GM23338 (cell line): ENCODE measurements around the gene PLEKHA8. TPM values are rescaled to one million over a fixed set of nuclear protein-coding genes. Genes with fewer than 3 reads are reported as not detected.

ENCODE experiments used
- ATAC-seq: fragments of 200-7000 bp; cut with Tn5 transposase; 3 replicates; pipeline ENCODE4 v1.9.1; 2020
- DNase-seq: peaks from one replicate; pipeline ENCODE4 v3.0.0-alpha.2; 2015; ENCODE audit warnings: low spot score
- H2AFZ ChIP-seq: fragments of 200-600 bp; sonication (generic); 2 replicates; pipeline ENCODE4 v1.8.0; 2016; ENCODE audit warnings: antibody characterized with exemption, mild to moderate bottlenecking, moderate library complexity
- H3F3A ChIP-seq: fragments of 200-600 bp; sonication (generic); replicated peaks from 2 replicates; pipeline ENCODE4 v1.8.0; 2017; ENCODE audit warnings: antibody characterized with exemption, mixed run types, low read depth
- H3K27ac ChIP-seq: fragments of 200-600 bp; sonication (generic); 2 replicates; pipeline ENCODE4 v1.6.1; 2016; ENCODE audit warnings: low read depth
- H3K27me3 ChIP-seq: fragments of 200-600 bp; sonication (generic); 2 replicates; pipeline ENCODE4 v1.8.0; 2016; ENCODE audit warnings: mild to moderate bottlenecking, mixed run types, moderate library complexity; ENCODE audit not compliant: insufficient read depth
- H3K36me3 ChIP-seq: fragments of 200-600 bp; sonication (generic); 2 replicates; pipeline ENCODE4 v1.8.0; 2016; ENCODE audit warnings: mild to moderate bottlenecking; ENCODE audit not compliant: insufficient read depth
- H3K4me1 ChIP-seq: fragments of 200-600 bp; sonication (generic); 2 replicates; pipeline ENCODE4 v1.8.0; 2016; ENCODE audit warnings: mild to moderate bottlenecking, moderate library complexity; ENCODE audit not compliant: insufficient read depth
- H3K4me2 ChIP-seq: fragments of 200-600 bp; sonication (generic); 2 replicates; pipeline ENCODE4 v1.7.1; 2017; ENCODE audit warnings: mixed run types
- H3K4me3 ChIP-seq: fragments of 200-600 bp; sonication (generic); 2 replicates; pipeline ENCODE4 v1.6.1; 2016; ENCODE audit warnings: mixed run types
- H3K79me2 ChIP-seq: fragments of 200-600 bp; sonication (generic); replicated peaks from 2 replicates; pipeline ENCODE4 v1.8.0; 2017; ENCODE audit warnings: mild to moderate bottlenecking; ENCODE audit not compliant: insufficient read depth
- H3K9me2 ChIP-seq: fragments of 200-600 bp; sonication (generic); 2 replicates; pipeline ENCODE4 v1.8.0; 2017; ENCODE audit not compliant: insufficient read depth
- H4K20me1 ChIP-seq: fragments of 200-600 bp; sonication (generic); replicated peaks from 2 replicates; pipeline ENCODE4 v1.8.0; 2017; ENCODE audit warnings: mild to moderate bottlenecking; ENCODE audit not compliant: insufficient read depth
- H3K27ac Mint-ChIP-seq: 2 replicates; pipeline ENCODE4 v1.8.0; 2020; ENCODE audit warnings: inconsistent platforms, mild to moderate bottlenecking, moderate library complexity, mixed read lengths
- H3K27me3 Mint-ChIP-seq: 3 replicates; pipeline ENCODE4 v1.8.0; 2022; ENCODE audit warnings: low read depth, mild to moderate bottlenecking, moderate library complexity, mixed read lengths, inconsistent platforms; ENCODE audit not compliant: insufficient read depth, poor library complexity
- H3K36me3 Mint-ChIP-seq: 3 replicates; pipeline ENCODE4 v1.8.0; 2021; ENCODE audit warnings: low read depth, mild to moderate bottlenecking, inconsistent platforms, moderate library complexity, mixed read lengths
- H3K4me1 Mint-ChIP-seq: 3 replicates; pipeline ENCODE4 v1.8.0; 2020; ENCODE audit warnings: mild to moderate bottlenecking, inconsistent platforms, mixed read lengths
- H3K4me3 Mint-ChIP-seq: 3 replicates; pipeline ENCODE4 v1.8.0; 2021; ENCODE audit warnings: moderate library complexity, mild to moderate bottlenecking, inconsistent platforms, mixed read lengths
- H3K9me3 Mint-ChIP-seq: 3 replicates; pipeline ENCODE4 v1.8.0; 2020; ENCODE audit warnings: moderate library complexity, mild to moderate bottlenecking, inconsistent platforms, mixed read lengths
- EZH2 ChIP-seq: fragments of 200-600 bp; sonication (generic); IDR thresholded peaks from one replicate; pipeline ENCODE4 v1.8.0; 2017; ENCODE audit warnings: antibody characterized with exemption, mild to moderate bottlenecking, low read depth; ENCODE audit not compliant: unreplicated experiment
- JUNB ChIP-seq: IDR thresholded peaks from one replicate; pipeline ENCODE4 v1.6.1; 2016; ENCODE audit warnings: antibody characterized with exemption; ENCODE audit not compliant: unreplicated experiment
- POLR2AphosphoS5 ChIP-seq: IDR thresholded peaks from 2 replicates; pipeline ENCODE4 v1.6.1; 2016; ENCODE audit warnings: antibody characterized with exemption, low read depth
- STAT1 ChIP-seq: IDR thresholded peaks from one replicate; pipeline ENCODE4 v1.6.1; 2016; ENCODE audit warnings: antibody characterized with exemption; ENCODE audit not compliant: unreplicated experiment
- ZNF331 ChIP-seq: fragments of 250-450 bp; sonication (Bioruptor Pico); IDR thresholded peaks from 2 replicates; pipeline ENCODE4 v1.5.0; 2020; ENCODE audit warnings: low read depth, mild to moderate bottlenecking, moderate library complexity
- polyA plus RNA-seq: library from polyadenylated mRNA; unstranded; fragments of >200 nt; fragmentation: Nextera tagmentation; extraction: Ambion mirVana; gene quantifications from 2 replicates; pipeline ENCODE4 v1.2.1, GENCODE V29; 2016
- total RNA-seq: library from RNA; depleted of rRNA; stranded (reverse); fragments of >200 nt; shearing (Covaris generic); gene quantifications from 2 replicates; pipeline ENCODE4 v1.2.3, GENCODE V29; 2014
- TF ChIP-seq, protein P1 (sequence below): fragments of 250-450 bp; sonication (Bioruptor Pico); IDR thresholded peaks from 2 replicates; pipeline ENCODE4 v1.5.0; 2020; ENCODE audit warnings: mild to moderate bottlenecking, moderate library complexity

Gene PLEKHA8
- total and polyA plus RNA-seq, 2 experiments from 2014 or later: 11.6 to 44.9 TPM

DNA sequence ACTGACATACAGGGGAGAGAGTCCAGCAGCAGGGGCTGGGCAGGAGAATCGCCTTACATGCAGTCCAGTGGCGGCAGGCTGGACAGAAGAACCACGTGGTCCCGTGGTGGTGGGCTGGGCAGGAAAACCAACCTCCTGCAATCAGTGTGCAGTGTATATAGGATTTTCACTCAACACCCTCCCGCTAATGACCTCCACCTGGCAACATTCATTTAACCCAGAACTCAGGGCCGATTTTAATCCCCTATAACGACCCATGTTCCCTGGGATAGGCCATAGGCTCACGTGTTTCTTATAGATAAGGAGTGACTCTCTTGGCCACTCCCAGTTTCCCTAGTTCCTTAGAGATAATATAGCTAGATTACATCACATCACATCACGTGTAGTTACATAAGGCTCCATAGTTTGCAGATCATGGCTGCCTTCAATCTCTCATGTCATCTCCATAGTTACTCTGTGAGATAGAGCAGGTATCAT, 125.9 kb downstream of the PLEKHA8 start (continued):
- TF ChIP-seq, protein P1, sequence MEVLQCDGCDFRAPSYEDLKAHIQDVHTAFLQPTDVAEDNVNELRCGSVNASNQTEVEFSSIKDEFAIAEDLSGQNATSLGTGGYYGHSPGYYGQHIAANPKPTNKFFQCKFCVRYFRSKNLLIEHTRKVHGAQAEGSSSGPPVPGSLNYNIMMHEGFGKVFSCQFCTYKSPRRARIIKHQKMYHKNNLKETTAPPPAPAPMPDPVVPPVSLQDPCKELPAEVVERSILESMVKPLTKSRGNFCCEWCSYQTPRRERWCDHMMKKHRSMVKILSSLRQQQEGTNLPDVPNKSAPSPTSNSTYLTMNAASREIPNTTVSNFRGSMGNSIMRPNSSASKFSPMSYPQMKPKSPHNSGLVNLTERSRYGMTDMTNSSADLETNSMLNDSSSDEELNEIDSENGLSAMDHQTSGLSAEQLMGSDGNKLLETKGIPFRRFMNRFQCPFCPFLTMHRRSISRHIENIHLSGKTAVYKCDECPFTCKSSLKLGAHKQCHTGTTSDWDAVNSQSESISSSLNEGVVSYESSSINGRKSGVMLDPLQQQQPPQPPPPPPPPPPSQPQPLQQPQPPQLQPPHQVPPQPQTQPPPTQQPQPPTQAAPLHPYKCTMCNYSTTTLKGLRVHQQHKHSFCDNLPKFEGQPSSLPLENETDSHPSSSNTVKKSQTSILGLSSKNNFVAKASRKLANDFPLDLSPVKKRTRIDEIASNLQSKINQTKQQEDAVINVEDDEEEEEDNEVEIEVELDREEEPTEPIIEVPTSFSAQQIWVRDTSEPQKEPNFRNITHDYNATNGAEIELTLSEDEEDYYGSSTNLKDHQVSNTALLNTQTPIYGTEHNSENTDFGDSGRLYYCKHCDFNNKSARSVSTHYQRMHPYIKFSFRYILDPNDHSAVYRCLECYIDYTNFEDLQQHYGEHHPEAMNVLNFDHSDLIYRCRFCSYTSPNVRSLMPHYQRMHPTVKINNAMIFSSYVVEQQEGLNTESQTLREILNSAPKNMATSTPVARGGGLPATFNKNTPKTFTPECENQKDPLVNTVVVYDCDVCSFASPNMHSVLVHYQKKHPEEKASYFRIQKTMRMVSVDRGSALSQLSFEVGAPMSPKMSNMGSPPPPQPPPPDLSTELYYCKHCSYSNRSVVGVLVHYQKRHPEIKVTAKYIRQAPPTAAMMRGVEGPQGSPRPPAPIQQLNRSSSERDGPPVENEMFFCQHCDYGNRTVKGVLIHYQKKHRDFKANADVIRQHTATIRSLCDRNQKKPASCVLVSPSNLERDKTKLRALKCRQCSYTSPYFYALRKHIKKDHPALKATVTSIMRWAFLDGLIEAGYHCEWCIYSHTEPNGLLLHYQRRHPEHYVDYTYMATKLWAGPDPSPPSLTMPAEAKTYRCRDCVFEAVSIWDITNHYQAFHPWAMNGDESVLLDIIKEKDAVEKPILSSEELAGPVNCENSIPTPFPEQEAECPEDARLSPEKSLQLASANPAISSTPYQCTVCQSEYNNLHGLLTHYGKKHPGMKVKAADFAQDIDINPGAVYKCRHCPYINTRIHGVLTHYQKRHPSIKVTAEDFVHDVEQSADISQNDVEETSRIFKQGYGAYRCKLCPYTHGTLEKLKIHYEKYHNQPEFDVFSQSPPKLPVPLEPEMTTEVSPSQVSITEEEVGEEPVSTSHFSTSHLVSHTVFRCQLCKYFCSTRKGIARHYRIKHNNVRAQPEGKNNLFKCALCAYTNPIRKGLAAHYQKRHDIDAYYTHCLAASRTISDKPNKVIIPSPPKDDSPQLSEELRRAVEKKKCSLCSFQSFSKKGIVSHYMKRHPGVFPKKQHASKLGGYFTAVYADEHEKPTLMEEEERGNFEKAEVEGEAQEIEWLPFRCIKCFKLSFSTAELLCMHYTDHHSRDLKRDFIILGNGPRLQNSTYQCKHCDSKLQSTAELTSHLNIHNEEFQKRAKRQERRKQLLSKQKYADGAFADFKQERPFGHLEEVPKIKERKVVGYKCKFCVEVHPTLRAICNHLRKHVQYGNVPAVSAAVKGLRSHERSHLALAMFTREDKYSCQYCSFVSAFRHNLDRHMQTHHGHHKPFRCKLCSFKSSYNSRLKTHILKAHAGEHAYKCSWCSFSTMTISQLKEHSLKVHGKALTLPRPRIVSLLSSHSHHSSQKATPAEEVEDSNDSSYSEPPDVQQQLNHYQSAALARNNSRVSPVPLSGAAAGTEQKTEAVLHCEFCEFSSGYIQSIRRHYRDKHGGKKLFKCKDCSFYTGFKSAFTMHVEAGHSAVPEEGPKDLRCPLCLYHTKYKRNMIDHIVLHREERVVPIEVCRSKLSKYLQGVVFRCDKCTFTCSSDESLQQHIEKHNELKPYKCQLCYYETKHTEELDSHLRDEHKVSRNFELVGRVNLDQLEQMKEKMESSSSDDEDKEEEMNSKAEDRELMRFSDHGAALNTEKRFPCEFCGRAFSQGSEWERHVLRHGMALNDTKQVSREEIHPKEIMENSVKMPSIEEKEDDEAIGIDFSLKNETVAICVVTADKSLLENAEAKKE (CRISPR knock-in tag): no peak
- TF ChIP-seq JUNB: no peak

DNA sequence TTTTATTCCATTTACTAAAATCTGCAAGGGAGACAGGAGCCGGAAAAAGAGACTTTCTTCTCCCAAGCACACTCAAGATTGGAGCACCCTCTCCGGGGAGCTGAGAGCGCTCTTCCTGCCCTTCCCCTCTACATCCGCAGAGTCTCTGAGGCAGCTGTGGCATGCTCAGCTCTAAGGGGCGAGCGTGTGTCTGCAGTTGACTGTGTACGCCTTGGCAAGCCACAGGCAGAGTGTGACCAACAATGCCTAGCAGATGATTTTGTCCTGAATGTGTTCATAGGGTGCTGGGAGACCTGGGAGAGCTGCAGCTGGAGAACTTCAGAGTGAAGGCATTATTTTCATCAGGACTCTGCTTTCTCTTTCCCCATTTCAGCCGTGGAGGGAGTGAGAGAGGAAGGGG, 127.3 kb downstream of the PLEKHA8 start:
- H3K4me1 Mint-ChIP-seq: peaks cover 37% of the 10 kb centered on the region
- H4K20me1 ChIP-seq: peaks cover under 1% of the 10 kb centered on the region; the same call in 1 of the 2 replicates
- no peak overlapping the region; the same call in 1 of the 2 replicates for H3K27ac ChIP-seq
- H2AFZ ChIP-seq: no peak overlapping the region
- H3K36me3 Mint-ChIP-seq: no peaks in the 10 kb centered on the region
- peak; percentile 22; the same call in 1 of the 3 replicates for ATAC-seq
- DNase-seq: no peak
- no peaks in the 10 kb centered on the region for H3K9me3 Mint-ChIP-seq
- no peak overlapping the region for H3K4me2 ChIP-seq
- no peaks in the 10 kb centered on the region for H3K27me3 ChIP-seq
- H3F3A ChIP-seq: no peaks in the 10 kb centered on the region
- H3K36me3 ChIP-seq: no peaks in the 10 kb centered on the region
- H3K9me2 ChIP-seq: no peaks in the 10 kb centered on the region
- no peak overlapping the region for H3K4me3 ChIP-seq
- H3K27me3 Mint-ChIP-seq: no peaks in the 10 kb centered on the region
- no peak overlapping the region for H3K4me3 Mint-ChIP-seq
- H3K4me1 ChIP-seq: peaks cover 17% of the 10 kb centered on the region
- H3K79me2 ChIP-seq: no peaks in the 10 kb centered on the region
- no peak overlapping the region for H3K27ac Mint-ChIP-seq
- no peak for TF ChIP-seq POLR2AphosphoS5
- TF ChIP-seq EZH2: no peak
- no peak for TF ChIP-seq STAT1
- TF ChIP-seq, protein P1 (CRISPR knock-in tag): no peak
- no peak for TF ChIP-seq ZNF331
